Measurements from ENCODE around the gene ELP4.

- no peak for TF ChIP-seq CTCF (conservative IDR thresholded peaks at IDR 0.05; ENCODE audit: low read length)
- TF ChIP-seq EZH2phosphoT487 (IDR thresholded peaks at IDR 0.05; ENCODE audit: borderline replicate concordance), result no peak
Measured at GRCh38 chr11:31770011-31770700, 260.6 kb downstream of the ELP4 start.
